ENCODE results near the gene RAD51B.

- TF ChIP-seq, protein P1, sequence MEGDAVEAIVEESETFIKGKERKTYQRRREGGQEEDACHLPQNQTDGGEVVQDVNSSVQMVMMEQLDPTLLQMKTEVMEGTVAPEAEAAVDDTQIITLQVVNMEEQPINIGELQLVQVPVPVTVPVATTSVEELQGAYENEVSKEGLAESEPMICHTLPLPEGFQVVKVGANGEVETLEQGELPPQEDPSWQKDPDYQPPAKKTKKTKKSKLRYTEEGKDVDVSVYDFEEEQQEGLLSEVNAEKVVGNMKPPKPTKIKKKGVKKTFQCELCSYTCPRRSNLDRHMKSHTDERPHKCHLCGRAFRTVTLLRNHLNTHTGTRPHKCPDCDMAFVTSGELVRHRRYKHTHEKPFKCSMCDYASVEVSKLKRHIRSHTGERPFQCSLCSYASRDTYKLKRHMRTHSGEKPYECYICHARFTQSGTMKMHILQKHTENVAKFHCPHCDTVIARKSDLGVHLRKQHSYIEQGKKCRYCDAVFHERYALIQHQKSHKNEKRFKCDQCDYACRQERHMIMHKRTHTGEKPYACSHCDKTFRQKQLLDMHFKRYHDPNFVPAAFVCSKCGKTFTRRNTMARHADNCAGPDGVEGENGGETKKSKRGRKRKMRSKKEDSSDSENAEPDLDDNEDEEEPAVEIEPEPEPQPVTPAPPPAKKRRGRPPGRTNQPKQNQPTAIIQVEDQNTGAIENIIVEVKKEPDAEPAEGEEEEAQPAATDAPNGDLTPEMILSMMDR (IDR thresholded peaks at IDR 0.05) = no peak
- TF ChIP-seq POLR2A (IDR thresholded peaks at IDR 0.05) (no peak), POLR2AphosphoS5 (IDR thresholded peaks at IDR 0.05) (no peak)
These were observed 224.2 kb downstream of the RAD51B start for GRCh38 chr14:68043752-68044151.
